K562 treated with DMSO at 1 percent for 12 hours (cell line): Measurements from ENCODE around the gene ATXN7. TPM values are rescaled to one million over a fixed set of nuclear protein-coding genes. Genes with fewer than 3 reads are reported as not detected.

Source experiments
- total RNA-seq: library from RNA; unstranded; fragments of 300-600 nt; gene quantifications from 2 replicates; pipeline ENCODE4 v1.2.3, GENCODE V29; 2022; ENCODE audit not compliant: insufficient read depth

Gene ATXN7, protein sequence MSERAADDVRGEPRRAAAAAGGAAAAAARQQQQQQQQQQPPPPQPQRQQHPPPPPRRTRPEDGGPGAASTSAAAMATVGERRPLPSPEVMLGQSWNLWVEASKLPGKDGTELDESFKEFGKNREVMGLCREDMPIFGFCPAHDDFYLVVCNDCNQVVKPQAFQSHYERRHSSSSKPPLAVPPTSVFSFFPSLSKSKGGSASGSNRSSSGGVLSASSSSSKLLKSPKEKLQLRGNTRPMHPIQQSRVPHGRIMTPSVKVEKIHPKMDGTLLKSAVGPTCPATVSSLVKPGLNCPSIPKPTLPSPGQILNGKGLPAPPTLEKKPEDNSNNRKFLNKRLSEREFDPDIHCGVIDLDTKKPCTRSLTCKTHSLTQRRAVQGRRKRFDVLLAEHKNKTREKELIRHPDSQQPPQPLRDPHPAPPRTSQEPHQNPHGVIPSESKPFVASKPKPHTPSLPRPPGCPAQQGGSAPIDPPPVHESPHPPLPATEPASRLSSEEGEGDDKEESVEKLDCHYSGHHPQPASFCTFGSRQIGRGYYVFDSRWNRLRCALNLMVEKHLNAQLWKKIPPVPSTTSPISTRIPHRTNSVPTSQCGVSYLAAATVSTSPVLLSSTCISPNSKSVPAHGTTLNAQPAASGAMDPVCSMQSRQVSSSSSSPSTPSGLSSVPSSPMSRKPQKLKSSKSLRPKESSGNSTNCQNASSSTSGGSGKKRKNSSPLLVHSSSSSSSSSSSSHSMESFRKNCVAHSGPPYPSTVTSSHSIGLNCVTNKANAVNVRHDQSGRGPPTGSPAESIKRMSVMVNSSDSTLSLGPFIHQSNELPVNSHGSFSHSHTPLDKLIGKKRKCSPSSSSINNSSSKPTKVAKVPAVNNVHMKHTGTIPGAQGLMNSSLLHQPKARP
- 3.2 TPM in 1 of 2 replicates, not detected in the other for total RNA-seq

GRCh38 chr3:63863150-63864007 is at the start of gene ATXN7, which contains the start of gene THOC7:
Gene ATXN7, plus strand, starts transcription at chr3:63863867. Its CDS starts 48,732 bp downstream, at chr3:63912599.
Gene THOC7, minus strand, starts transcription at chr3:63863805. Its CDS starts 15 bp downstream, at chr3:63863790.

GRCh38 chr3:63819151-63819398 is 44.6 kb upstream of the ATXN7 start, which contains the start of gene C3orf49:
Gene C3orf49, plus strand, starts transcription at chr3:63819299. Its CDS starts 173 bp downstream, at chr3:63819472.

GRCh38 chr3:63911873-63912767 is 48.5 kb downstream of the ATXN7 start, which contains the start of gene SCAANT1:
Gene SCAANT1, minus strand, starts transcription at chr3:63912383.

DNA sequence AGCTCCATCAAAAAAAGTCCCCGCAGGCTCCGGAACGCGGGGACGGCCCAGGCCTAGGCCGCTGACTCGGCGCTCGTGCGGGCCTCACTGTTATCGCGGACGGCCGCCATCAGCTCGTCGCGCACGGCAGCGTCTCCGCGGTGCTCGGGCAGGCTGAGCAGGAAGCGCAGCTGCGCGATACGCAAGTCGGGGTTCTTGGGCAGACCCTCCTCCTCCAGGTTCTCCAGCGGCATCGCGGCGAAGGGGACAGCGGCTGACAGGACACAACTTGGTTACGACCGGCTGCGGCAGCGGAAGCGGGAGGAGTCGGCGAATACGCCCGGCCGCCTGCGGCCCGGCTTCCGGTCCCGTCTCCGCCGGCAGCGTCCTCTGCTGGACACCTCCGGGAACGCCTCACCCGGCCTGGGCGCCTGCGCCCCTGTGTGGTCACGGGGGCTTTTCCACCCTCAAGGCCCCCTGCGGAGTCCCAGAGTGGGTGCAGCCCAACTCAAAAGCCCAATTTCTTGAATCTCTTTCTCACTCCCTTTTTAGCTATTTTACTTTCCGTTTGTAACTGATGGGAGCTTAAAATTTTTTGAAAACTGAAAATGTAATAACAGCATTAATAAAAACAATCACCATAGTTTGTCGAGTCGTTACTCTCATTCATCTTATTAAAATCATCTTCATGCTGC is 159.7 kb downstream of the ATXN7 start, which contains the start of gene PSMD6:
Gene PSMD6 (minus strand): TSS at position 308 of the 674 bp plus-strand sequence. CDS start 75 bp downstream, at position 233.

Other genes with a start within 250 kb of the ATXN7 start
- not detected in 2 replicates for gene SNTN, start 211.2 kb upstream of the ATXN7 start, total RNA-seq
- not detected in 2 replicates for gene C3orf49, start 44.6 kb upstream of the ATXN7 start, total RNA-seq
- gene THOC7, start 62 bp upstream of the ATXN7 start, total RNA-seq, result 34.4 and 43.8 TPM in 2 replicates
- not detected in 2 replicates for gene SCAANT1, start 48.5 kb downstream of the ATXN7 start, total RNA-seq
- gene PSMD6, start 159.6 kb downstream of the ATXN7 start, total RNA-seq, result 61.7 and 93.7 TPM in 2 replicates